GM12878 (cell line): Measurements from ENCODE around the gene PATL2. TPM values are rescaled to one million over a fixed set of nuclear protein-coding genes. Genes with fewer than 3 reads are reported as not detected.

ENCODE experiments used
- CEBPZ ChIP-seq: fragments of 150-350 bp; IDR thresholded peaks from 2 replicates; pipeline ENCODE4 v1.6.1; 2016; ENCODE audit warnings: low read depth, low read length
- CHD4 ChIP-seq: fragments of 200-600 bp; sonication (generic); IDR thresholded peaks from 2 replicates; pipeline ENCODE4 v1.6.1; 2016; ENCODE audit warnings: mild to moderate bottlenecking
- FOXM1 ChIP-seq: IDR thresholded peaks from 2 replicates; pipeline ENCODE4 v1.6.1; 2012; ENCODE audit warnings: low read depth, mild to moderate bottlenecking, inconsistent platforms, low read length, moderate library complexity
- KAT2A ChIP-seq: conservative IDR thresholded peaks from 2 replicates; pipeline ENCODE4 v1.6.1; 2011; ENCODE audit warnings: low read depth, low read length; ENCODE audit not compliant: control insufficient read depth
- LARP7 ChIP-seq: fragments of 450-650 bp; IDR thresholded peaks from 2 replicates; pipeline ENCODE4 v1.6.1; 2017; ENCODE audit warnings: mild to moderate bottlenecking
- NBN ChIP-seq: fragments of 450-650 bp; IDR thresholded peaks from 2 replicates; pipeline ENCODE4 v1.6.1; 2016
- RB1 ChIP-seq: fragments of 450-650 bp; formaldehyde crosslinking; IDR thresholded peaks from 2 replicates; pipeline ENCODE4 v1.6.1; 2017; ENCODE audit warnings: mild to moderate bottlenecking, borderline replicate concordance
- SMARCA5 ChIP-seq: fragments of 450-650 bp; IDR thresholded peaks from 2 replicates; pipeline ENCODE4 v1.6.1; 2017; ENCODE audit warnings: mild to moderate bottlenecking
- SMC3 ChIP-seq: IDR thresholded peaks from 2 replicates; pipeline ENCODE4 v1.6.1; 2011; ENCODE audit warnings: low read length, improper control_type of control experiment, borderline replicate concordance
- TBL1XR1 ChIP-seq: IDR thresholded peaks from 2 replicates; pipeline ENCODE4 v1.6.1; 2012; ENCODE audit warnings: low read depth, low read length, improper control_type of control experiment
- ZNF622 ChIP-seq: fragments of 450-650 bp; IDR thresholded peaks from 2 replicates; pipeline ENCODE4 v1.6.1; 2017; ENCODE audit warnings: mild to moderate bottlenecking, inconsistent platforms
- polyA plus RNA-seq, 11 experiments: library from polyadenylated mRNA; depleted of rRNA in 4 of 11; unstranded in 6 of 11; stranded (reverse) in 5 of 11; fragments of >200 nt; fragmentation: Nextera tagmentation in 4 of 11; fragmentation: Illumina TruSeq in 1 of 11; extraction: Ambion mirVana in 4 of 11; extraction: Trizol in 1 of 11; gene quantifications; 1 replicate in 1 of 11; 2 replicates in 10 of 11; pipeline versions ENCODE4 v1.2.1 to v1.2.3, GENCODE V29; 2011 to 2016; ENCODE audit warnings: inconsistent platforms in 2 of 11, missing spikeins in 2 of 11, low read depth in 1 of 11
- total RNA-seq, 4 experiments: library from RNA; depleted of rRNA in 3 of 4; stranded (reverse); fragments of >200 nt in 3 of 4; fragmentation: Illumina TruSeq in 1 of 4; extraction: Trizol in 1 of 4; gene quantifications; 2 replicates each; pipeline versions ENCODE4 v1.2.1 to v1.2.3, GENCODE V29; 2013 to 2021
- TF ChIP-seq, protein P1 (sequence below): IDR thresholded peaks from 2 replicates; pipeline ENCODE4 v1.6.1; 2011; ENCODE audit warnings: borderline replicate concordance, low read depth, mild to moderate bottlenecking, moderate library complexity, mixed read lengths, low read length; ENCODE audit not compliant: insufficient read depth; ENCODE audit errors: extremely low read length
- TF ChIP-seq, protein P2 (sequence below): fragments of 450-650 bp; IDR thresholded peaks from 2 replicates; pipeline ENCODE4 v1.6.1; 2017; ENCODE audit warnings: mild to moderate bottlenecking, low read depth, inconsistent platforms; ENCODE audit not compliant: poor library complexity, severe bottlenecking
- TF ChIP-seq, protein P3 (sequence below): fragments of 450-650 bp; IDR thresholded peaks from 2 replicates; pipeline ENCODE4 v1.6.1; 2018; ENCODE audit warnings: borderline replicate concordance, mild to moderate bottlenecking; ENCODE audit not compliant: partially characterized antibody
- TF ChIP-seq, protein P4 (sequence below): IDR thresholded peaks from 2 replicates; pipeline ENCODE4 v1.6.1; 2011; ENCODE audit warnings: mild to moderate bottlenecking, low read depth, low read length, moderate library complexity; ENCODE audit not compliant: insufficient replicate concordance

Gene PATL2
- total and polyA plus RNA-seq, 10 of the 15 experiments (the other 5 are each of a cell fraction or from before 2014, with no cell fraction given) = 4.2 to 16.2 (median 12.1) TPM

GRCh38 chr15:44729408-44730127 is 18.4 kb upstream of the PATL2 start (continued):
- TF ChIP-seq, protein P1, sequence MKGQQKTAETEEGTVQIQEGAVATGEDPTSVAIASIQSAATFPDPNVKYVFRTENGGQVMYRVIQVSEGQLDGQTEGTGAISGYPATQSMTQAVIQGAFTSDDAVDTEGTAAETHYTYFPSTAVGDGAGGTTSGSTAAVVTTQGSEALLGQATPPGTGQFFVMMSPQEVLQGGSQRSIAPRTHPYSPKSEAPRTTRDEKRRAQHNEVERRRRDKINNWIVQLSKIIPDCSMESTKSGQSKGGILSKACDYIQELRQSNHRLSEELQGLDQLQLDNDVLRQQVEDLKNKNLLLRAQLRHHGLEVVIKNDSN = no peak
- TF ChIP-seq CEBPZ (no peak), FOXM1 (0 out of 2 replicates have a peak, but pooled peaks have one; percentile 15), TBL1XR1 (no peak), CHD4 (no peak), NBN (no peak), SMC3 (no peak), SMARCA5 (no peak), ZNF622 (no peak), RB1 (no peak), LARP7 (peak; percentile 25; the same call in 1 of the 2 replicates), KAT2A (no peak)
- TF ChIP-seq, protein P2, sequence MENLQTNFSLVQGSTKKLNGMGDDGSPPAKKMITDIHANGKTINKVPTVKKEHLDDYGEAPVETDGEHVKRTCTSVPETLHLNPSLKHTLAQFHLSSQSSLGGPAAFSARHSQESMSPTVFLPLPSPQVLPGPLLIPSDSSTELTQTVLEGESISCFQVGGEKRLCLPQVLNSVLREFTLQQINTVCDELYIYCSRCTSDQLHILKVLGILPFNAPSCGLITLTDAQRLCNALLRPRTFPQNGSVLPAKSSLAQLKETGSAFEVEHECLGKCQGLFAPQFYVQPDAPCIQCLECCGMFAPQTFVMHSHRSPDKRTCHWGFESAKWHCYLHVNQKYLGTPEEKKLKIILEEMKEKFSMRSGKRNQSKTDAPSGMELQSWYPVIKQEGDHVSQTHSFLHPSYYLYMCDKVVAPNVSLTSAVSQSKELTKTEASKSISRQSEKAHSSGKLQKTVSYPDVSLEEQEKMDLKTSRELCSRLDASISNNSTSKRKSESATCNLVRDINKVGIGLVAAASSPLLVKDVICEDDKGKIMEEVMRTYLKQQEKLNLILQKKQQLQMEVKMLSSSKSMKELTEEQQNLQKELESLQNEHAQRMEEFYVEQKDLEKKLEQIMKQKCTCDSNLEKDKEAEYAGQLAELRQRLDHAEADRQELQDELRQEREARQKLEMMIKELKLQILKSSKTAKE = no peak
- TF ChIP-seq, protein P3, sequence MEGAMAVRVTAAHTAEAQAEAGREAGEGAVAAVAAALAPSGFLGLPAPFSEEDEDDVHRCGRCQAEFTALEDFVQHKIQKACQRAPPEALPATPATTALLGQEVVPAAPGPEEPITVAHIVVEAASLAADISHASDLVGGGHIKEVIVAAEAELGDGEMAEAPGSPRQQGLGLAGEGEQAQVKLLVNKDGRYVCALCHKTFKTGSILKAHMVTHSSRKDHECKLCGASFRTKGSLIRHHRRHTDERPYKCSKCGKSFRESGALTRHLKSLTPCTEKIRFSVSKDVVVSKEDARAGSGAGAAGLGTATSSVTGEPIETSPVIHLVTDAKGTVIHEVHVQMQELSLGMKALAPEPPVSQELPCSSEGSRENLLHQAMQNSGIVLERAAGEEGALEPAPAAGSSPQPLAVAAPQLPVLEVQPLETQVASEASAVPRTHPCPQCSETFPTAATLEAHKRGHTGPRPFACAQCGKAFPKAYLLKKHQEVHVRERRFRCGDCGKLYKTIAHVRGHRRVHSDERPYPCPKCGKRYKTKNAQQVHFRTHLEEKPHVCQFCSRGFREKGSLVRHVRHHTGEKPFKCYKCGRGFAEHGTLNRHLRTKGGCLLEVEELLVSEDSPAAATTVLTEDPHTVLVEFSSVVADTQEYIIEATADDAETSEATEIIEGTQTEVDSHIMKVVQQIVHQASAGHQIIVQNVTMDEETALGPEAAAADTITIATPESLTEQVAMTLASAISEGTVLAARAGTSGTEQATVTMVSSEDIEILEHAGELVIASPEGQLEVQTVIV = no peak
- TF ChIP-seq, protein P4, sequence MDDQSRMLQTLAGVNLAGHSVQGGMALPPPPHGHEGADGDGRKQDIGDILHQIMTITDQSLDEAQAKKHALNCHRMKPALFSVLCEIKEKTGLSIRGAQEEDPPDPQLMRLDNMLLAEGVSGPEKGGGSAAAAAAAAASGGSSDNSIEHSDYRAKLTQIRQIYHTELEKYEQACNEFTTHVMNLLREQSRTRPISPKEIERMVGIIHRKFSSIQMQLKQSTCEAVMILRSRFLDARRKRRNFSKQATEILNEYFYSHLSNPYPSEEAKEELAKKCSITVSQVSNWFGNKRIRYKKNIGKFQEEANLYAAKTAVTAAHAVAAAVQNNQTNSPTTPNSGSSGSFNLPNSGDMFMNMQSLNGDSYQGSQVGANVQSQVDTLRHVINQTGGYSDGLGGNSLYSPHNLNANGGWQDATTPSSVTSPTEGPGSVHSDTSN = peak; percentile 9
